ENCODE measurements around the gene NAA35.
A peak's percentile ranks its signal among the peaks of the same experiment; 100 is the strongest.
"Not testable (repeated sequence)": the region's sequence is repeated elsewhere in the genome, so short reads cannot be mapped to it uniquely, and the experiment has no call there.

NAA35 gene

GRCh38 chr9:85940832-85941621 lies at the start of gene NAA35:
Gene NAA35 (plus strand): TSS chr9:85941146. CDS start chr9:85942160, 1,014 bp downstream.
- peak; percentile 98 for DNase-seq

GRCh38 chr9:85892401-85892800 lies 48.5 kb upstream of the NAA35 start:
- DNase-seq: no peak

- DNase-seq: no peak
Observed at GRCh38 chr9:85895685-85896084, 45.3 kb upstream of the NAA35 start.

- no peak for DNase-seq
Observed at GRCh38 chr9:85897848-85898247, 43.1 kb upstream of the NAA35 start.

- no peak for DNase-seq
Observed at GRCh38 chr9:85898332-85898731, 42.6 kb upstream of the NAA35 start.

- DNase-seq: no peak
Observed at GRCh38 chr9:85899388-85899787, 41.6 kb upstream of the NAA35 start.

- DNase-seq: no peak
Observed at GRCh38 chr9:85900504-85901201, 40.3 kb upstream of the NAA35 start.

- no peak for DNase-seq
Observed at GRCh38 chr9:85904975-85905374, 36.0 kb upstream of the NAA35 start.

GRCh38 chr9:85905957-85906356 lies 35.0 kb upstream of the NAA35 start:
- no peak for DNase-seq

- no peak for DNase-seq
Observed at GRCh38 chr9:85909390-85909789, 31.6 kb upstream of the NAA35 start.

- no peak for DNase-seq
Observed at GRCh38 chr9:85914108-85914507, 26.8 kb upstream of the NAA35 start.

GRCh38 chr9:85917756-85918155 lies 23.2 kb upstream of the NAA35 start:
- no peak for DNase-seq

GRCh38 chr9:85925493-85925892 lies 15.5 kb upstream of the NAA35 start:
- no peak for DNase-seq

- DNase-seq: no peak
Observed at GRCh38 chr9:85927076-85927475, 13.9 kb upstream of the NAA35 start.

GRCh38 chr9:85931495-85931894 lies 9.5 kb upstream of the NAA35 start:
- DNase-seq: no peak

GRCh38 chr9:85935950-85936349 lies 5.0 kb upstream of the NAA35 start:
- not testable (repeated sequence) for DNase-seq

- no peak for DNase-seq
Observed at GRCh38 chr9:85940275-85940831, 593 bp upstream of the NAA35 start.

- no peak for DNase-seq
Observed at GRCh38 chr9:85941622-85941940, 635 bp downstream of the NAA35 start.

- DNase-seq: no peak
Observed at GRCh38 chr9:85941966-85942912, 1.3 kb downstream of the NAA35 start.

GRCh38 chr9:85942913-85943709 lies 2.2 kb downstream of the NAA35 start:
- DNase-seq: no peak

GRCh38 chr9:85943757-85944430 lies 2.9 kb downstream of the NAA35 start:
- no peak for DNase-seq

- no peak for DNase-seq
Observed at GRCh38 chr9:85944672-85945071, 3.7 kb downstream of the NAA35 start.

Measured in stimulated activated naive CD4-positive, alpha-beta T cell treated with Interleukin-2 at 50 U/mL for 16 hours (primary cell).